ENCODE data around the gene SAMD4B. TPM values are rescaled to one million over a fixed set of nuclear protein-coding genes. Genes with fewer than 3 reads are reported as not detected.

Gene SAMD4B
- total RNA-seq, 1 experiment from 2014 or later: 163 TPM

DNA sequence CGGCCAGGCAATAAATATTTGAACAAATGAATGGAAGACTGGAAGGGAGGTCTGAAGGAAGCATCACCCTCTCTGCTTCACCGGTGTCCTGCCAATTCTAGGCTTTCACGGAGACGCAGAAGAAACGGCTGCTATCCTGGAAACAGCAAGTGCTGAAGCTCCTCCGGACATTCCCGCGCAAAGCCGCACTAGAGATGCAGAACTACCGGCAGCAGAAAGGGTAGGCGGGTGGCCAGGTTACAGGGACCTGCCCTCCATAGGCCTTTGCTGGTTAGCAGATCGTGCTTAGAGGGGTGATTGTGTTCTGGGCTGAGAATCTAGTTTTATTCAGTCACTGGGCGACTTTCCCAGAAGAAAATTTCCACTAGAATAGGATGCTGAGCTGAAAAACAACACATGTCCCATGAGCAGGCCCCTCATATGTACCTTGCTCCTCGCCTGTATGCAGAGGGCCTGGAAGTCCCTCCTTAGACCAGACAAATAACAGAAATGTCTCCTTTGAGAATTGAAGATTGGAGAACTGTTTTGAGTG is 37.7 kb downstream of the SAMD4B start:
- no peaks in the 10 kb centered on the region for H3K4me1 ChIP-seq (replicated peaks; ENCODE audit: insufficient read depth)
- no peak overlapping the region for H3K27ac ChIP-seq
- no peaks in the 10 kb centered on the region for H3K9me3 ChIP-seq (ENCODE audit: insufficient read depth, low read depth)
- H3K79me2 ChIP-seq (ENCODE audit: low read depth): no peaks in the 10 kb centered on the region
- no peaks in the 10 kb centered on the region for H4K20me1 ChIP-seq (ENCODE audit: insufficient read depth)
- TF ChIP-seq CTCF (conservative IDR thresholded peaks at IDR 0.05): no peak
- no peak for TF ChIP-seq EZH2 (IDR thresholded peaks at IDR 0.05; ENCODE audit: low read depth)
- no peaks in the 10 kb centered on the region for H3K27me3 ChIP-seq (ENCODE audit: insufficient read depth, low read depth)
- BruUV-seq (replicated peaks): no TSS peak
- no peak for DNase-seq
- H3K36me3 ChIP-seq (ENCODE audit: low read depth): 0 out of 2 replicates have a peak, but pooled peaks cover 26% of the 10 kb centered on the region
- no peaks in the 10 kb centered on the region for H3K9me2 ChIP-seq (ENCODE audit: insufficient read depth)
- CTCF ChIA-PET: no interaction called here
- POLR2A ChIA-PET (ENCODE audit: unreplicated experiment): interaction anchor here (0.5 kb wide), 1 partner anchor 101 kb away, joined by 3 read pairs; the partner anchor contains the start of gene TIMM50
- H3F3A ChIP-seq (ENCODE audit: insufficient read depth, low read depth): peaks cover 10% of the 10 kb centered on the region; the same call in 1 of the 2 replicates
- intact Hi-C loops (cut with micrococcal nuclease; ENCODE audit: unreplicated experiment): no loop called here
- H2AFZ ChIP-seq: no peak overlapping the region
- no peak overlapping the region for H3K4me3 ChIP-seq
- no peak overlapping the region for H3K4me2 ChIP-seq

DNA sequence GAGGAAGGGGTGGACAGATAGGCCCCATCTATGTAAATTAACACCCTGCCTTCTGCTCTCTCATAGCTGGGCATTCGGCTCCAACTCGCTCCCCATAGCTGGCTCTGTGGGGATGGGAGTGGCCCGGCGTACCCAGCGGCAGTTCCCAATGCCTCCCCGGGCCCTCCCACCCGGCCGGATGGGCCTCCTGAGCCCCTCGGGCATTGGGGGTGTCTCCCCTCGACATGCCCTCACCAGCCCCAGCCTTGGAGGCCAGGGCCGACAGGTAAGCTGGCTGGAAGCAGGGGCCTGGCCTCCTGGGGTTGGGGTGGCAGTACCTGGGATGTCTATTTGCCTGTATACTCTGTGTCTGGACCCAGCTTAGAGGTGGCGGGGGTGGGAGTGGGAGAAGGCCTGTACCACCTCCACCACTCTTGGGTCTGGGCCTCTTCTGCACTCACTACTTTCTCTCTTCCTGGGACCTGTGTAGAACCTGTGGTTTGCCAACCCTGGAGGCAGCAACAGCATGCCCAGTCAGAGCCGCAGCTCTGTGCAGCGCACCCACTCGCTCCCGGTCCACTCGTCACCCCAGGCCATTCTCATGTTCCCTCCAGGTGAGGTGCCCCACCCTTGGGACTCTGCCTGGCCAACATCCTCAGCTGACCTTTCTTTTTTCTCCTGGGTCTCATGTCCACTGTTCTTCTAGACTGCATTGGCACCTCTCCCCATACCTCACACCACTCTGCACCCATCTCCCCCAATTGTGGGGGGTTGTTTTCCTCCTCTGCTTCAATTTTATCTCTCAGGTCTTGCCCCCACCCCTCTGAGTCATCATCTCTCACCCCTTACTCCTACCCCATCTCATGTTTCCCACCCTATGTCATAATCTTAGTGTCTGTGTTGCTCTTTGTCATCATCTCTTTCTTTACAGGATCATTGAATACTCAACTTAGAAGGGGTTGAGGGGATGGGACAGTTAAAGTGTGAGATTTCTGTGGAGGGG is 38.6 kb downstream of the SAMD4B start:
- Histone ChIP-seq H3K79me2 (ENCODE audit: low read depth) (no peaks in the 10 kb centered on the region), H3K4me3 (no peak overlapping the region), H3K36me3 (ENCODE audit: low read depth) (0 out of 2 replicates have a peak, but pooled peaks cover 26% of the 10 kb centered on the region), H3K9me2 (ENCODE audit: insufficient read depth) (no peaks in the 10 kb centered on the region), H3K4me2 (no peak overlapping the region), H4K20me1 (ENCODE audit: insufficient read depth) (no peaks in the 10 kb centered on the region), H3K9me3 (ENCODE audit: insufficient read depth, low read depth) (no peaks in the 10 kb centered on the region), H2AFZ (no peak overlapping the region), H3K27me3 (ENCODE audit: insufficient read depth, low read depth) (no peaks in the 10 kb centered on the region), H3F3A (ENCODE audit: insufficient read depth, low read depth) (peaks cover 15% of the 10 kb centered on the region; the same call in 1 of the 2 replicates), H3K4me1 (replicated peaks; ENCODE audit: insufficient read depth) (no peaks in the 10 kb centered on the region), H3K27ac (no peak overlapping the region)
- TF ChIP-seq CTCF (conservative IDR thresholded peaks at IDR 0.05): no peak
- no peak for TF ChIP-seq EZH2 (IDR thresholded peaks at IDR 0.05; ENCODE audit: low read depth)
- ChIA-PET CTCF (no interaction called here), POLR2A (ENCODE audit: unreplicated experiment) (interaction anchor here (0.5 kb wide), 1 partner anchor 100 kb away, joined by 3 read pairs; the partner anchor contains the start of gene TIMM50)
- DNase-seq: no peak
- BruUV-seq (replicated peaks): no TSS peak
- intact Hi-C loops (cut with micrococcal nuclease; ENCODE audit: unreplicated experiment): no loop called here

DNA sequence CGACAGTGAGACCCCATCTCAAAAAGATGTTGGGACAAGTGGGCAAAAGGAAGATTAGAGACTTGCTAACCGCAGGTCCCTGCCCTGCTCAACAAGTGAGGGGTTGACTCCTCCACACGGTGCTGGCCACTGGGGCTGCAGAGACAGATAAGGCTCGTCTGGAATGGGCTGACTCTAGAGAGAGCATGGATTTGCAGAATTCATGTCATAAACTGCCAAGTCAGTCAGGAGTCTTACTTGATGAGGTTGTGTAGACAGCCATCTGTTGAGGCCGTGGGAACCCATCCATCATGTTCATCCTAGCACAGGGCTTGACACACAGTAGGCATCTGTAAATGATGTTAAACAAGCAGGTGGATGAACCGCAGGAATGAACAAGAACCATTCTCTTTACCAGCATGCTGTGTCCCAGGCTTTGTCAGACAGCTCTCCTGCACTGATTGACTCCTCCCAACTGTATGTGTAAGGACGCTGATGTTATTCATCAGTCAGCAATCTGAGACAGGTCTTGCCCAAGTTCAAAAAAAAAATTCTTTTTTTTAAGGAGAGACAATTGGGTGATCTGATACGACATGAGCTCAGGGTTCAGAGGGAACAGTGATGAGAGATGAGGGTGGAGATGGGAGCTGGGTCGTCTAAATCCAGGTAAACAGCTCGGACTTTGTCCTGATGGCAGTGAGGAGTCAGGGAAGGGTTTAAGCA is 39.8 kb downstream of the SAMD4B start:
- Histone ChIP-seq H2AFZ (no peak overlapping the region), H3F3A (ENCODE audit: insufficient read depth, low read depth) (peaks cover 24% of the 10 kb centered on the region), H3K9me2 (ENCODE audit: insufficient read depth) (no peaks in the 10 kb centered on the region), H3K4me3 (no peak overlapping the region), H3K79me2 (ENCODE audit: low read depth) (no peaks in the 10 kb centered on the region), H3K4me1 (replicated peaks; ENCODE audit: insufficient read depth) (no peaks in the 10 kb centered on the region), H3K9me3 (ENCODE audit: insufficient read depth, low read depth) (no peaks in the 10 kb centered on the region), H3K36me3 (ENCODE audit: low read depth) (0 out of 2 replicates have a peak, but pooled peaks cover 25% of the 10 kb centered on the region), H3K27ac (no peak overlapping the region), H3K4me2 (no peak overlapping the region), H3K27me3 (ENCODE audit: insufficient read depth, low read depth) (no peaks in the 10 kb centered on the region), H4K20me1 (ENCODE audit: insufficient read depth) (no peaks in the 10 kb centered on the region)
- no TSS peak for BruUV-seq (replicated peaks)
- CTCF ChIA-PET: no interaction called here
- TF ChIP-seq EZH2 (IDR thresholded peaks at IDR 0.05; ENCODE audit: low read depth) (no peak), CTCF (conservative IDR thresholded peaks at IDR 0.05) (no peak)
- POLR2A ChIA-PET (ENCODE audit: unreplicated experiment): no interaction called here
- DNase-seq: no peak
- intact Hi-C loops (cut with micrococcal nuclease; ENCODE audit: unreplicated experiment): no loop called here
